Stimulated activated CD8-positive, alpha-beta memory T cell treated with anti-CD3 and anti-CD28 coated beads, Interleukin-12 subunit alpha, Interleukin-12 subunit beta, amount 100 ng/mL, for 24 hours (primary cell): Measurements from ENCODE around the gene PKP3.
"Not testable (repeated sequence)": the region's sequence is repeated elsewhere in the genome, so short reads cannot be mapped to it uniquely, and the experiment has no call there.

Experiments
- DNase-seq: peaks from one replicate; pipeline ENCODE4 v3.0.0-alpha.2; 2020; ENCODE audit errors: extremely low read depth

The PKP3 gene

GRCh38 chr11:362642-363442 lies 31.2 kb upstream of the PKP3 start:
- DNase-seq: no peak

GRCh38 chr11:363443-363805 lies 30.6 kb upstream of the PKP3 start:
- not testable (repeated sequence) for DNase-seq

- DNase-seq: no peak
Observed at GRCh38 chr11:363948-364761, 29.9 kb upstream of the PKP3 start.

GRCh38 chr11:364991-365725 lies 28.9 kb upstream of the PKP3 start:
- no peak for DNase-seq

- DNase-seq: no peak
Observed at GRCh38 chr11:365831-366230, 28.2 kb upstream of the PKP3 start.

GRCh38 chr11:367956-368413 lies 26.0 kb upstream of the PKP3 start:
- DNase-seq: no peak

GRCh38 chr11:368414-369335 lies 25.3 kb upstream of the PKP3 start:
- DNase-seq: no peak

GRCh38 chr11:369336-370018 lies 24.5 kb upstream of the PKP3 start, which contains the start of gene B4GALNT4:
TSS of gene B4GALNT4 (plus strand) at chr11:369499. CDS start at chr11:369804, 305 bp downstream.
- no peak for DNase-seq

GRCh38 chr11:370070-370941 lies 23.7 kb upstream of the PKP3 start:
- no peak for DNase-seq

- no peak for DNase-seq
Observed at GRCh38 chr11:371051-371450, 23.0 kb upstream of the PKP3 start.

GRCh38 chr11:371716-372590 lies 22.1 kb upstream of the PKP3 start:
- DNase-seq: no peak

- DNase-seq: no peak
Observed at GRCh38 chr11:372809-373715, 20.9 kb upstream of the PKP3 start.

GRCh38 chr11:373716-374551 lies 20.1 kb upstream of the PKP3 start:
- no peak for DNase-seq

GRCh38 chr11:375065-376025 lies 18.7 kb upstream of the PKP3 start:
- no peak for DNase-seq

GRCh38 chr11:376531-377173 lies 17.4 kb upstream of the PKP3 start:
- DNase-seq: no peak
